ENCODE measurements around the gene MRPL48. TPM values are rescaled to one million over a fixed set of nuclear protein-coding genes. Genes with fewer than 3 reads are reported as not detected.
A peak's percentile ranks its signal among the peaks of the same experiment; 100 is the strongest.

Gene MRPL48
- total RNA-seq (10 to 100 TPM; 28.9 to 29.1 TPM), polyA plus RNA-seq (ENCODE audit: insufficient read length in 6 of 6) (10 to 100 TPM; 44.7 to 56.8 (median 47.8) TPM)
- long read RNA-seq, donor 1, transcript MRPL48-201 (8 exons, 1,536 nt) = major isoform, 27 of 179 reads
- long read RNA-seq, donor 1, partial matches to known transcripts = 150 of 179 reads
- long read RNA-seq, donor 1, other reads (novel, unspliced or antisense) = 0 of 179 reads
- long read RNA-seq, donor 2, transcript MRPL48-201 (8 exons, 1,536 nt) = major isoform, 17 of 135 reads
- long read RNA-seq, donor 2, partial matches to known transcripts = 115 of 135 reads
- long read RNA-seq, donor 2, other reads (novel, unspliced or antisense) = 0 of 135 reads
- long read RNA-seq, donor 3, transcript MRPL48-201 (8 exons, 1,536 nt) = major isoform, 16 of 18 reads
- long read RNA-seq, donor 3, partial matches to known transcripts = 0 of 18 reads
- long read RNA-seq, donor 3, other reads (novel, unspliced or antisense) = 0 of 18 reads
- long read RNA-seq, donor 4, transcript MRPL48-201 (8 exons, 1,536 nt) = major isoform, 18 of 28 reads
- long read RNA-seq, donor 4, partial matches to known transcripts = 3 of 28 reads
- long read RNA-seq, donor 4, other reads (novel, unspliced or antisense) = 5 of 28 reads
- long read RNA-seq, donor 5, transcript MRPL48-201 (8 exons, 1,536 nt) = major isoform, 19 of 22 reads
- long read RNA-seq, donor 5, partial matches to known transcripts = 0 of 22 reads
- long read RNA-seq, donor 5, other reads (novel, unspliced or antisense) = 0 of 22 reads
- long read RNA-seq, donor 6, transcript MRPL48-201 (8 exons, 1,536 nt) = major isoform, 13 of 17 reads
- long read RNA-seq, donor 6, partial matches to known transcripts = 0 of 17 reads
- long read RNA-seq, donor 6, other reads (novel, unspliced or antisense) = 0 of 17 reads
- long read RNA-seq, donor 7, transcript MRPL48-201 (8 exons, 1,536 nt) = major isoform, 9 of 12 reads
- long read RNA-seq, donor 7, partial matches to known transcripts = 0 of 12 reads
- long read RNA-seq, donor 7, other reads (novel, unspliced or antisense) = 0 of 12 reads
- long read RNA-seq, donor 8, transcript MRPL48-201 (8 exons, 1,536 nt) = major isoform, 9 of 9 reads
- long read RNA-seq, donor 8, partial matches to known transcripts = 0 of 9 reads
- long read RNA-seq, donor 8, other reads (novel, unspliced or antisense) = 0 of 9 reads
- long read RNA-seq, donor 9, partial matches to known transcripts = 0 of 1 reads
- long read RNA-seq, donor 9, other reads (novel, unspliced or antisense) = 0 of 1 reads
- long read RNA-seq, donor 10, transcript MRPL48-201 (8 exons, 1,536 nt) = major isoform, 26 of 35 reads
- long read RNA-seq, donor 10, partial matches to known transcripts = 0 of 35 reads
- long read RNA-seq, donor 10, other reads (novel, unspliced or antisense) = 5 of 35 reads
- long read RNA-seq, donor 11, transcript MRPL48-201 (8 exons, 1,536 nt) = major isoform, 16 of 38 reads
- long read RNA-seq, donor 11, partial matches to known transcripts = 21 of 38 reads
- long read RNA-seq, donor 11, other reads (novel, unspliced or antisense) = 0 of 38 reads
- long read RNA-seq, donor 12, transcript MRPL48-201 (8 exons, 1,536 nt) = major isoform, 8 of 24 reads
- long read RNA-seq, donor 12, partial matches to known transcripts = 0 of 24 reads
- long read RNA-seq, donor 12, other reads (novel, unspliced or antisense) = 15 of 24 reads

DNA sequence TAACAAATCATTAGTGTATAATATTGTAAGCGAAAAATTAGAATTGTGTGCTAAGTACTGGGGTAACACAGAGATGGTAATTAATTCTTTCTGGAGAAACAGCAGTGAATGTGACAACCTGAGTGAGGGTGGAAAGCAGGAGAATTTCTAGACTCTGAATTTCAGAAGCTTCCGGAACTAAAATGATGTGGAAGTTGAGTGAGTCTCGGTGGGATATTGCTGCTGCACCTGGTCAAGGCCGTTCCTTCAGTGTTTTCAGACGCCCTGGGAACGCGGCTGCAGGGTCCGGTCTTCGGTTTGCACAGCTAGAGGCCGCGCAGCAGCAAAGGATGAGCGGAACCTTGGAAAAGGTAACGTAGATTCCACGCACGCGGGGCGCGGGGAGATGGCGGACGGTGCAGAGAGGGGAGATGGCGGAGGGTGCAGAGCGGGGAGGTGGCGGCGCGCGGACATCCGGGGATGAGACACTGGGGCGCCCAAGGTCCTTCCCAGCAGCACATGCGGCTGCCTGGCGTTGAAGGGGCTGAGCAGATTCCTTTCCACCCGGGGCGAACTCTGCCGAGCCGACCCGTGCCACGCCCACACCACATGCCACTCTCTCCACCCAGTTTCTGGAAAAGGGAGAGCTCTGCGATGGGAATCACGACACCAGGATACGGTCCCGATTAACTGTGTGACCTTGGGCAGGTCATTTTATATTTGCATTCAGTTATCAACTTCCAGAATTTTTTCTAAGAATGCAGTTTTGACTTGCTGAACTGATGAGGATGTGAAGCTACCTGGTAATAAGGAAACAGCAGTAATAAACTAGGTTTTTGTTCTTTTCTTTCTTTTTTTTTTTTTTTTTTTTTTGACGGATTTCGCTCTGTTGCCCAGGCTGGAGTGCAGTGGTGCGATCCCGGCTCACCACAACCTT, at the start of gene MRPL48:
Gene MRPL48, plus strand, starts transcription at position 232 of the 916 bp plus-strand sequence. Its CDS starts 98 bp downstream, at position 330.
- DNase-seq = peak; percentile 90 to 97 (median 92)
- intact Hi-C loops (cut with DNase I) = no loop called here
- TF ChIP-seq, protein P1, sequence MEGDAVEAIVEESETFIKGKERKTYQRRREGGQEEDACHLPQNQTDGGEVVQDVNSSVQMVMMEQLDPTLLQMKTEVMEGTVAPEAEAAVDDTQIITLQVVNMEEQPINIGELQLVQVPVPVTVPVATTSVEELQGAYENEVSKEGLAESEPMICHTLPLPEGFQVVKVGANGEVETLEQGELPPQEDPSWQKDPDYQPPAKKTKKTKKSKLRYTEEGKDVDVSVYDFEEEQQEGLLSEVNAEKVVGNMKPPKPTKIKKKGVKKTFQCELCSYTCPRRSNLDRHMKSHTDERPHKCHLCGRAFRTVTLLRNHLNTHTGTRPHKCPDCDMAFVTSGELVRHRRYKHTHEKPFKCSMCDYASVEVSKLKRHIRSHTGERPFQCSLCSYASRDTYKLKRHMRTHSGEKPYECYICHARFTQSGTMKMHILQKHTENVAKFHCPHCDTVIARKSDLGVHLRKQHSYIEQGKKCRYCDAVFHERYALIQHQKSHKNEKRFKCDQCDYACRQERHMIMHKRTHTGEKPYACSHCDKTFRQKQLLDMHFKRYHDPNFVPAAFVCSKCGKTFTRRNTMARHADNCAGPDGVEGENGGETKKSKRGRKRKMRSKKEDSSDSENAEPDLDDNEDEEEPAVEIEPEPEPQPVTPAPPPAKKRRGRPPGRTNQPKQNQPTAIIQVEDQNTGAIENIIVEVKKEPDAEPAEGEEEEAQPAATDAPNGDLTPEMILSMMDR (IDR thresholded peaks at IDR 0.05) = no peak

DNA sequence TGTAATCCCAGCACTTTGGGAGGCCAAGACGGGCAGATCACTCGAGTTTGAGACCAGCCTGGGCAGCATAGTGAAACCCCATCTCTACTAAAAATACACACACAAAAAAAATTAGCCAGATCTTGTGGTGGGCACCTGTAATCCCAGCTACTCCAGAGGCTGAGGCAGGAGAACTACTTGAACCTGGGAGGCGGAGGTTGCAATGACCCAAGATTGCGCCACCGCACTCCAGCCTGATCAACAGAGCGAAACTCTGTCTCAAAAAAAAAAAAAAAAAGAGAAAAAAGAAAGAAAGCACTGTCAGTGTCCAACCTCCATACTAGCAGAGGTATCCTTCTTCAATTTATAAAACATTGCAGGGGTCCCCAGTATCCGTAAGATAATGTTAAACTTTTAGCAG, 44.6 kb upstream of the MRPL48 start:
- peak; percentile 64 for ATAC-seq
- DNase-seq = no peak
- Histone ChIP-seq H3K4me1 (peaks cover 0 to 10% of the 10 kb centered on the region in 2 donors), H3K9me3 (no peaks in the 10 kb centered on the region), H3K27ac (no peak overlapping the region), H3K36me3 (no peaks in the 10 kb centered on the region), H3K4me3 (no peak overlapping the region), H3K27me3 (no peaks in the 10 kb centered on the region)
- intact Hi-C loops (cut with DNase I) = no loop called here
- TF ChIP-seq, protein P1 (IDR thresholded peaks at IDR 0.05) = no peak

More for the DNA sequence above, at the start of gene MRPL48:
- H3K27me3 ChIP-seq = no peaks in the 10 kb centered on the region
- H3K4me1 ChIP-seq = peaks cover 0 to 26% of the 10 kb centered on the region in 2 donors
- peak within 1 kb of the TSS; percentile 52 to 60 for H3K4me3 ChIP-seq
- peak; percentile 99 for ATAC-seq
- no peaks in the 10 kb centered on the region for H3K9me3 ChIP-seq
- peak within 1 kb of the TSS; percentile 85 to 88 for H3K27ac ChIP-seq
- H3K36me3 ChIP-seq = peaks cover 0 to 3% of the 10 kb centered on the region in 2 donors

DNA sequence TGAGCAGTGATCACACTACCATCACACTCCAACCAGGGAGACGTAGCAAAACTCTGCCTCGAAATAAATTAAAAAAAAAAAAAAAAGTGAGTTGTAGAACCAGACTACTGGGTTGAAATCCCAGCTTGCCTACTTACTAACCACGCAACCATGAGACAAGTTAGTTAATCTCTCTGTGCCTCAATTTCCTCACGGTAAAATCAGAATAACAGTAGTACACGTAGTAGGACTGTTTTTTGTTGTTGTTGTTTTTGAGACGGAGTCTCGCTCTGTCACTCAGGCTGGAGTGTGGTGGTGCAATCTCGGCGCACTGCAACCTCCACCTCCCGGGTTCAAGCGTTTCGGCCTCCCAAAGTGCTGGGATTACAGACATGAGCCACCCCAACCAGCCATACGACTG, 41.0 kb upstream of the MRPL48 start:
- Histone ChIP-seq H3K27me3 (no peaks in the 10 kb centered on the region), H3K4me1 (peaks cover 6 to 24% of the 10 kb centered on the region in 2 donors), H3K9me3 (no peaks in the 10 kb centered on the region), H3K27ac (no peak overlapping the region), H3K36me3 (no peaks in the 10 kb centered on the region), H3K4me3 (no peak overlapping the region)
- no peak for DNase-seq
- TF ChIP-seq, protein P1 (IDR thresholded peaks at IDR 0.05) = no peak
- intact Hi-C loops (cut with DNase I) = no loop called here
- no peak for ATAC-seq

DNA sequence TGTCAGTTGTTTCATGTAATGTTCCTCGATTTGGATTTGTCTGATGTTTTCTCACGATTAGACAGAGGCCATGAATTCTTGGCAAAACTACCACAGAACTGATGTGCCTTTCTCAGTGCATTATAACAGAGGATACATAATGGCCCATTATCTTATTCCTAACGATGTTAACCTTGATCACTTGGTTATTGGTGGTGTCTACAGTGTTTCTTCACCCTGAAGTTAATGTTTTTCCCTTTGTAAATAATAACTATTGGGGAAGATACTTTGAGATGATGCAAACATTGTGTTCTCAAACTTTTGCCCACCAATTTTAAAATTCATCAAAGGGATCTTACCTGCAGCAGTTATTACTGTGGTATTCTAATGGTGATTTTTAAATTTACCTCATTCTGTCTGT, 39.9 kb upstream of the MRPL48 start:
- H3K4me1 ChIP-seq = peaks cover 6 to 34% of the 10 kb centered on the region in 2 donors
- TF ChIP-seq, protein P1 (IDR thresholded peaks at IDR 0.05) = no peak
- H3K27me3 ChIP-seq = no peaks in the 10 kb centered on the region
- intact Hi-C loops (cut with DNase I) = no loop called here
- ATAC-seq (no peak), DNase-seq (no peak)
- H3K27ac ChIP-seq = no peak overlapping the region
- no peaks in the 10 kb centered on the region for H3K36me3 ChIP-seq
- no peaks in the 10 kb centered on the region for H3K9me3 ChIP-seq
- H3K4me3 ChIP-seq = no peak overlapping the region

Data from left lung (tissue), 14 donors.